Liver (tissue), 3 donors: ENCODE data around the gene APEX1.

Source experiments
- JUND ChIP-seq, 2 donors: IDR thresholded peaks; 2 replicates each; pipeline ENCODE4 v1.6.1; 2016; ENCODE audit warnings: antibody characterized with exemption in 2 of 2
- TF ChIP-seq, protein P1 (sequence below): fragments of 150-350 bp; IDR thresholded peaks from 2 replicates; pipeline ENCODE4 v1.5.1; 2017; ENCODE audit warnings: improper control_type of control experiment, low read depth, low read length; ENCODE audit not compliant: missing input control
- donor health status: healthy.
- donor health status: healthy.

DNA sequence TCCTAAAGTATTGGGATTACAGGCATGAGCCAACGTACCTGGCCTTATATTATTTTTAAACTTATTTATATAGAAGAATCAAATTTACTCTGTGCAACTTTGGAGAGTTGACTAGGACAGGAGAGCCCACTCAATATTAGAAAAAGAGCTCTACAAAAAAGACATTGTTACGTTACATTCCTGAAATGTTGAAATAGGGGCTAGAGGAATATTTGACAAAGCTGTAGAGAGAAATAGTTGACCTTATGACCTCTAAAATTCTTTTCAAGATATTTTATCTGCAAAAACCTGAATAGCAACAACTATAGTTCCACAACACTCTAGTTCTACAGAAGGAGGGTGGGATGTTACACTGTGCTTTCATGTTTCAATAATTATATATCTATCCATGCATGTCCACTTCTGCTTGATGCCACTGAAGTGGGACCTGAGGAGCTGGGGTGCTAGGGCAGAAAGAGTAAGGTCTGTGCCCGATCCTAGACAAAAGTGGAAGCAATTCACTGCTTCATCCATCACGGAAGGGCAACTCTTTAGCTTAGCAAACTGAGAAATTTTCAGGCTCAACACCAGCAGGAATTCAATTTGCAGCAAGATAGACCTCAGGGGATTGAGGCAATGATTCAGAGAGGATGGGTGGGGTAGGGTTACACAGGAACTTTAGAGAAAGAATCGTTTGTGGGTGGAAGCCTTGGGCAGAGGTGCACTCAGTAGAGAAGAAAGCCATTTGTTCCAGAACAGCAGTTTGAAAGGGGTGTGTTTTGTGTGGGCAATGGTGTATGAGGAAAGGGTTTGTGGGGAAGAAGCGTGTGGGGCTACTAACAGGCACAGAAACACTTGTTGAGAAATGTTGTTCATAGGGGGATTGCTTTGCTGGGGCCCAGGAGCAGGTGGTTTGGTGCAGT is 34.3 kb downstream of the APEX1 start:
- TF ChIP-seq, protein P1, sequence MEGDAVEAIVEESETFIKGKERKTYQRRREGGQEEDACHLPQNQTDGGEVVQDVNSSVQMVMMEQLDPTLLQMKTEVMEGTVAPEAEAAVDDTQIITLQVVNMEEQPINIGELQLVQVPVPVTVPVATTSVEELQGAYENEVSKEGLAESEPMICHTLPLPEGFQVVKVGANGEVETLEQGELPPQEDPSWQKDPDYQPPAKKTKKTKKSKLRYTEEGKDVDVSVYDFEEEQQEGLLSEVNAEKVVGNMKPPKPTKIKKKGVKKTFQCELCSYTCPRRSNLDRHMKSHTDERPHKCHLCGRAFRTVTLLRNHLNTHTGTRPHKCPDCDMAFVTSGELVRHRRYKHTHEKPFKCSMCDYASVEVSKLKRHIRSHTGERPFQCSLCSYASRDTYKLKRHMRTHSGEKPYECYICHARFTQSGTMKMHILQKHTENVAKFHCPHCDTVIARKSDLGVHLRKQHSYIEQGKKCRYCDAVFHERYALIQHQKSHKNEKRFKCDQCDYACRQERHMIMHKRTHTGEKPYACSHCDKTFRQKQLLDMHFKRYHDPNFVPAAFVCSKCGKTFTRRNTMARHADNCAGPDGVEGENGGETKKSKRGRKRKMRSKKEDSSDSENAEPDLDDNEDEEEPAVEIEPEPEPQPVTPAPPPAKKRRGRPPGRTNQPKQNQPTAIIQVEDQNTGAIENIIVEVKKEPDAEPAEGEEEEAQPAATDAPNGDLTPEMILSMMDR: no peak
- TF ChIP-seq JUND (IDR thresholded peaks at IDR 0.05): no peak
